DOHH2 (cell line): ENCODE data around the gene TSKS.

Experiments used
- H3F3A ChIP-seq: fragments of 200-600 bp; sonication (generic), shearing (Covaris generic); 2 replicates; pipeline ENCODE4 v1.6.0; 2016; ENCODE audit warnings: antibody characterized with exemption, mild to moderate bottlenecking; ENCODE audit not compliant: control insufficient read depth, insufficient read depth
- H3K27ac ChIP-seq: fragments of 200-600 bp; sonication (generic); 2 replicates; pipeline ENCODE4 v1.5.1; 2014; ENCODE audit warnings: low read depth, mild to moderate bottlenecking, low read length, moderate library complexity
- H3K27me3 ChIP-seq: fragments of 200-600 bp; sonication (generic); 2 replicates; pipeline ENCODE4 v1.6.1; 2014; ENCODE audit warnings: mild to moderate bottlenecking, low read length, mixed read lengths; ENCODE audit not compliant: control insufficient read depth
- H3K36me3 ChIP-seq: fragments of 200-600 bp; sonication (generic); 2 replicates; pipeline ENCODE4 v1.6.1; 2014; ENCODE audit warnings: mild to moderate bottlenecking, low read length, moderate library complexity, mixed read lengths; ENCODE audit not compliant: control insufficient read depth
- H3K4me1 ChIP-seq: fragments of 200-600 bp; sonication (generic); 2 replicates; pipeline ENCODE4 v1.6.1; 2014; ENCODE audit warnings: mild to moderate bottlenecking, low read length, mixed read lengths; ENCODE audit not compliant: control insufficient read depth
- H3K4me2 ChIP-seq: fragments of 200-600 bp; sonication (generic); 2 replicates; pipeline ENCODE4 v1.6.0; 2014; ENCODE audit warnings: mild to moderate bottlenecking, low read length, moderate library complexity
- H3K4me3 ChIP-seq: fragments of 200-600 bp; sonication (generic); 2 replicates; pipeline ENCODE4 v1.5.1; 2014; ENCODE audit warnings: mild to moderate bottlenecking, low read length, mixed read lengths
- H3K79me2 ChIP-seq: fragments of 200-600 bp; sonication (generic); 2 replicates; pipeline ENCODE4 v1.6.1; 2014; ENCODE audit warnings: mild to moderate bottlenecking, low read length, mixed read lengths; ENCODE audit not compliant: control insufficient read depth
- H3K9me2 ChIP-seq: fragments of 200-600 bp; sonication (generic); replicated peaks from 2 replicates; pipeline ENCODE4 v1.6.1; 2014; ENCODE audit warnings: mild to moderate bottlenecking, low read length, mixed read lengths; ENCODE audit not compliant: control insufficient read depth
- H3K9me3 ChIP-seq: fragments of 200-600 bp; sonication (generic); 2 replicates; pipeline ENCODE4 v1.6.1; 2014; ENCODE audit warnings: antibody characterized with exemption, low read length, mixed read lengths; ENCODE audit not compliant: control insufficient read depth, insufficient read depth
- H4K20me1 ChIP-seq: fragments of 200-600 bp; sonication (generic); 2 replicates; pipeline ENCODE4 v1.6.0; 2014; ENCODE audit warnings: low read depth, mild to moderate bottlenecking, antibody characterized with exemption, low read length, moderate library complexity; ENCODE audit not compliant: control insufficient read depth, insufficient read depth
- CTCF ChIP-seq: fragments of 200-600 bp; sonication (generic); IDR thresholded peaks from one replicate; pipeline ENCODE4 v1.5.1; 2014; ENCODE audit warnings: antibody characterized with exemption, mild to moderate bottlenecking, low read depth, low read length; ENCODE audit not compliant: poor library complexity, severe bottlenecking
- EZH2phosphoT487 ChIP-seq: fragments of 200-600 bp; sonication (generic); IDR thresholded peaks from 2 replicates; pipeline ENCODE4 v1.6.1; 2017; ENCODE audit warnings: borderline replicate concordance, mild to moderate bottlenecking, antibody characterized with exemption, low read length, moderate library complexity, mixed read lengths

TSKS gene, protein sequence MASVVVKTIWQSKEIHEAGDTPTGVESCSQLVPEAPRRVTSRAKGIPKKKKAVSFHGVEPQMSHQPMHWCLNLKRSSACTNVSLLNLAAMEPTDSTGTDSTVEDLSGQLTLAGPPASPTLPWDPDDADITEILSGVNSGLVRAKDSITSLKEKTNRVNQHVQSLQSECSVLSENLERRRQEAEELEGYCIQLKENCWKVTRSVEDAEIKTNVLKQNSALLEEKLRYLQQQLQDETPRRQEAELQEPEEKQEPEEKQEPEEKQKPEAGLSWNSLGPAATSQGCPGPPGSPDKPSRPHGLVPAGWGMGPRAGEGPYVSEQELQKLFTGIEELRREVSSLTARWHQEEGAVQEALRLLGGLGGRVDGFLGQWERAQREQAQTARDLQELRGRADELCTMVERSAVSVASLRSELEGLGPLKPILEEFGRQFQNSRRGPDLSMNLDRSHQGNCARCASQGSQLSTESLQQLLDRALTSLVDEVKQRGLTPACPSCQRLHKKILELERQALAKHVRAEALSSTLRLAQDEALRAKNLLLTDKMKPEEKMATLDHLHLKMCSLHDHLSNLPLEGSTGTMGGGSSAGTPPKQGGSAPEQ

GRCh38 chr19:49763230-49763629 lies at the start of gene TSKS:
Gene TSKS (minus strand): TSS chr19:49763306. CDS start chr19:49763247, 59 bp downstream.
- Histone ChIP-seq H3K79me2 (peaks cover 14% of the 10 kb centered on the region), H3K36me3 (no peaks in the 10 kb centered on the region; the same call in 1 of the 2 replicates), H3K27me3 (no peaks in the 10 kb centered on the region), H3K4me3 (no peak within 1 kb of the TSS), H3K9me3 (no peaks in the 10 kb centered on the region), H3F3A (peaks cover 3% of the 10 kb centered on the region), H4K20me1 (no peaks in the 10 kb centered on the region), H3K27ac (no peak within 1 kb of the TSS), H3K9me2 (no peaks in the 10 kb centered on the region), H3K4me2 (no peak within 1 kb of the TSS), H3K4me1 (peaks cover 26% of the 10 kb centered on the region)
- TF ChIP-seq EZH2phosphoT487 (no peak), CTCF (no peak)

DNA sequence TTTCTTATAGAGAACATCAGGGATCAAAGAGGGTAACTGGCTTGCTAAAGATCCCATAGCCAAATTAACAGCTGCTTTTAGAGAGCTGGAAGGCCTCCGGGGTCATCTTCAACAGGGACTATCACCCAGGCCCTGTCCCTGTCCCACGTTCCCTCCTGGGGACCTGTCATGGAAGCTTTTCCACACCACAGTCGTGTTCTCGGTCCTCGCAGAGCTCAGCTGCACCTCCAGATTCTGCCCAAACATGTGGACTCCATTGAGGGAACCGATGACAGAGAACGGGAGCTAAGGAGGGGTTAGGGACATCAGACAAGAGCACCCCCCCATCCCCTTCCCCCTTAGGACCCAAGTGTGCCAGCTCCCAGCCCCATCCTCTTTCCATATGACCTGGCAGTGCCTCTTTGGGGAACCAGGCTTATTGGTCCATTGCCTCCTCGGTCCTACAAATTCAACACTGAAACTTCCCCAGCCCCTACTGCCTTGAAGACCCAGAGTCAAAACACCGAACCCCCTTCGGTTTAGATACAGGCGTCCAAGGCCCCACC lies 49.4 kb upstream of the TSKS start:
- Histone ChIP-seq H3K4me2 (peak overlapping the region; percentile 83), H3K27me3 (no peaks in the 10 kb centered on the region), H3K9me2 (no peaks in the 10 kb centered on the region), H3K36me3 (peaks cover 16% of the 10 kb centered on the region), H3K27ac (peak overlapping the region; percentile 60), H3F3A (peaks cover 13% of the 10 kb centered on the region; the same call in 1 of the 2 replicates), H3K9me3 (no peaks in the 10 kb centered on the region), H3K4me3 (peak overlapping the region; percentile 87), H4K20me1 (peaks cover 4% of the 10 kb centered on the region), H3K79me2 (peaks cover 5% of the 10 kb centered on the region; the same call in 1 of the 2 replicates), H3K4me1 (peaks cover 44% of the 10 kb centered on the region)
- no peak for TF ChIP-seq CTCF
- TF ChIP-seq EZH2phosphoT487: no peak

DNA sequence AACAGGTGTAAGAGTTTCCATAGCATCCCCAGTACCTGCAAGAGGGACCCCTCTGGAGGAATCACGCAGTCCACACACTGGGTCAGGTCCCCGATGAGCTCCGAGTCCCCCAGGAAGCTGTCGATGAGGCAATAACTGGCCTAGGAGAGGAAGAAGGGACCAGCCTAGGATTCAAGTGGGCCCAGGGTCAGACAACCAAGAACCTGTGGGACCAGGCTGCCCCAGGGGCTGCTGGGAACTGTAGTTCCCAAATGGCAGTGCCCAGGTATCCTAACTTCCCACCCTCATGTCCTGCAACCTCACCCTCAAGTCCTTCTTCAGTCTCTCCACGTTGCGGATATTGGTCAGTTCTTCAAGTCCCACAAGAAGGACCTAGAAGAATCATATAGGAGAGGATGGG lies 48.2 kb upstream of the TSKS start:
- no peak for TF ChIP-seq EZH2phosphoT487
- TF ChIP-seq CTCF: no peak
- H3K27me3 ChIP-seq: no peaks in the 10 kb centered on the region
- H3K4me2 ChIP-seq: no peak overlapping the region
- H3F3A ChIP-seq: 0 out of 2 replicates have a peak, but pooled peaks cover 7% of the 10 kb centered on the region
- H3K36me3 ChIP-seq: peaks cover 17% of the 10 kb centered on the region
- no peaks in the 10 kb centered on the region for H3K9me3 ChIP-seq
- H3K79me2 ChIP-seq: peaks cover 5% of the 10 kb centered on the region; the same call in 1 of the 2 replicates
- H3K4me1 ChIP-seq: peaks cover 45% of the 10 kb centered on the region
- no peak overlapping the region for H3K4me3 ChIP-seq
- H3K9me2 ChIP-seq: no peaks in the 10 kb centered on the region
- peaks cover 4% of the 10 kb centered on the region for H4K20me1 ChIP-seq
- no peak overlapping the region for H3K27ac ChIP-seq
